ENCODE results near the gene PRR13. TPM values are rescaled to one million over a fixed set of nuclear protein-coding genes. Genes with fewer than 3 reads are reported as not detected.
"Not testable (repeated sequence)": the region's sequence is repeated elsewhere in the genome, so short reads cannot be mapped to it uniquely, and the experiment has no call there.

Gene PRR13
- polyA plus RNA-seq, 2 donors = 73.8 to 119 TPM

DNA sequence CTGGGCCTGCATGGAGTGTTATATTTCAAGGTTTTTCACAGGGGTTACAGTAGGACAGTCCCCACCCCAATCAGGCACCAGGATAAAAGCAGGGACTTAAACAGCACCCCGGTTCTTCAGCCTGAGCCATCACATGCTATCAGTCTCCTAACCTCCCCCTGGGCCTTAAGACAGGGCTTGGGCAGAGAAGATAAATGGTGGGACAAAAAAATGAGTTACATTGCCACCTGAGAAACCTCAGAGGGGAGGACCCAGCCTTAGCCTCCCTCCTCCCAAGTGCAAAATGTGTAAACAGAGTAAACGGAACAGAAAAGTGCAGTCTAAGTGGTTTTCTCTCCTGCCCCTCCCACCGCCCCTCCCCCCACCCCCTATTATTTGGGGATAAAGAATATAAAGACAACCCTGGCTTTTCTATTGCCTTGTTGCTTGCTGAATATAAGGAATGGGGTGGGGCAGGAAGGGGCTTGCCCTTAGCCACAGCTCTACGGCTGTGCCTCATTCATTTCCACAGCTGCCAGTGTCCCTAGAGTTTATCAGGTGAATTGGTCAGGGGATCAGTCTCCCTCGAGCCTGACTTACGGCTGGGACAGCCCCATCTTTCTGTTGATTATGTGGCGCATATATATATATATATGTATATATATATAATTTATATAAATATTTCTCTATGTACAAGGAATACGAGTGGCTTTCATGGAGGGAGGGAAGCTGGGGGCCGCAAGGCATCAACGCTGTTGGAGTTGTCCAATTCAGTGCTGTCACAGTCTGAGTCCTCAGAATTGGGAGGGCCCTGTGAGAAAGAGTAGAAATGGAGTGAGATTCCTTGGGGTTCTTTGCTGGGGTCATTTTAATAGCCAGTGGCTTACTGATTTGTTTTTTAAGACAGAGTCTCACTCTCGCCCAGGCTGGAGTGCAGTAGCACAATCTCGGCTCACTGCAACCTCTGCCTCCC is 39.2 kb downstream of the PRR13 start:
- Histone ChIP-seq H3K4me3 (ENCODE audit: low read depth in 1 of 2, low read length in 2 of 2) (no peak overlapping the region), H3K9me3 (ENCODE audit: control insufficient read depth in 2 of 2, insufficient read depth in 1 of 2, low read depth in 1 of 2, low read length in 1 of 2) (no peaks in the 10 kb centered on the region), H3K36me3 (ENCODE audit: control insufficient read depth in 2 of 2, insufficient read depth in 2 of 2, low read length in 1 of 2) (peaks cover 5 to 19% of the 10 kb centered on the region in 2 donors), H3K27ac (ENCODE audit: low read depth in 2 of 2, low read length in 1 of 2) (peak overlapping the region; percentile 26 to 43), H3K4me1 (ENCODE audit: control insufficient read depth in 2 of 2, insufficient read depth in 2 of 2, low read length in 1 of 2) (peaks cover 7 to 13% of the 10 kb centered on the region in 2 donors), H3K27me3 (ENCODE audit: control insufficient read depth in 1 of 2, insufficient read depth in 2 of 2, low read length in 2 of 2) (no peaks in the 10 kb centered on the region)
- WGBS, 2 donors = 65 to 72% methylated on average over 12 of the region's 12 CpGs

DNA sequence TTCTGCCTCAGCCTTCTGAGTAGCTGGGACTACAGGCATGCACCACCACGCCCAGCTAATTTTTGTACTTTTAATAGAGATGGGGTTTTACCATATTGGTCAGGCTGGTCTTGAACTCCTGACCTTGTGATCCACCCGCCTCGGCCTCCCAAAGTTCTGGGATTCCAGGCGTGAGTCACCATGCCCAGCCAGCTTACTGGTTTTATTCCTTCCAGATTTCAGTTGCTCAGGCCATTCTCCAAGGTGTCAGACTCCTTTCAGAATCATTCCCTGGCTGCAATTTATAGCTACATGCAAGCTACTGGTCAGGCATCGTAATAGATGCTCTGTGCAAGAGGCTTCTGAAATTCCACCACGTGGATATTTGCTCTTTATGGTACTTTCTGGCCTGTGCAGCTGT is 39.9 kb downstream of the PRR13 start:
- H3K27ac ChIP-seq (ENCODE audit: low read depth in 2 of 2, low read length in 1 of 2) = not testable (repeated sequence)
- 49 to 61% methylated on average over 6 of the region's 6 CpGs for WGBS, 2 donors
- H3K4me1 ChIP-seq (ENCODE audit: control insufficient read depth in 2 of 2, insufficient read depth in 2 of 2, low read length in 1 of 2) = peaks cover 7 to 14% of the 10 kb centered on the region in 2 donors

DNA sequence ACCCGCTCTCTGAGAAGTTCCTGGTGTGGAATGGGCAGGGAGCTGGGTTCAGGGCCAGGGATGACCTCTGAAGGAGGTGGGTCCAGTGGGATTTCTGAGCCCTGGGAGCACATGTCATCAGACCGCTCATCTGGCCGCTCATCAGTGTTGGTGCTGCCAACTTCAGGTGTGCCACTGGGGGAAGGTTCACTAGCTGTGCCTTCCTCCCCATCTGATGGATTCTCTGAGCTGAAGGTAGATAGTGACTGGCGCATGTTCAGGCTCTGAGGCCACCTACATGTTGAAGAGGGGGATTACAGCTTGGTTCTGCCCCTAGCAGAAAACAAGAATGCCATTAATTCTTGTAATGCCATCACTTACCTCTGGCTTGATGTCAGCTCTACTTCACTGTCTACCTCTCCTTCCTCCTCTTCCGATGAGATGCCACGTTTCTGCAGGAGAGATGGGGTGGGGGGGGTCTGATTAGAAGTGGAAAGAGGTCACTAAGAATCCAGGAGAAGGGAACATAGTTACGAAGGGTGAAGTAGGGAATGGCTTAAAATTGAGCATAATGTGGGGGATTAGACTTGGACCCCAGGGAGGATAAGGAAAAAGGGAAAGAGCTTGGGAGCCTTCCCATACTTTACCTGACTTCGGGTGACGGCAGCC is 40.5 kb downstream of the PRR13 start:
- Histone ChIP-seq H3K4me1 (ENCODE audit: control insufficient read depth in 2 of 2, insufficient read depth in 2 of 2, low read length in 1 of 2) (peaks cover 7 to 14% of the 10 kb centered on the region in 2 donors), H3K27ac (ENCODE audit: low read depth in 2 of 2, low read length in 1 of 2) (peak overlapping the region in 1 of 2 donors; percentile 73), H3K36me3 (ENCODE audit: control insufficient read depth in 2 of 2, insufficient read depth in 2 of 2, low read length in 1 of 2) (peaks cover 8 to 23% of the 10 kb centered on the region in 2 donors), H3K9me3 (ENCODE audit: control insufficient read depth in 2 of 2, insufficient read depth in 1 of 2, low read depth in 1 of 2, low read length in 1 of 2) (no peaks in the 10 kb centered on the region), H3K4me3 (ENCODE audit: low read depth in 1 of 2, low read length in 2 of 2) (no peak overlapping the region), H3K27me3 (ENCODE audit: control insufficient read depth in 1 of 2, insufficient read depth in 2 of 2, low read length in 2 of 2) (no peaks in the 10 kb centered on the region)
- 68 to 77% methylated on average over 9 of the region's 9 CpGs for WGBS, 2 donors

More for the DNA sequence above, 39.9 kb downstream of the PRR13 start:
- peaks cover 8 to 23% of the 10 kb centered on the region in 2 donors for H3K36me3 ChIP-seq (ENCODE audit: control insufficient read depth in 2 of 2, insufficient read depth in 2 of 2, low read length in 1 of 2)
- not testable (repeated sequence) for H3K4me3 ChIP-seq (ENCODE audit: low read depth in 1 of 2, low read length in 2 of 2); H3K27me3 ChIP-seq (ENCODE audit: control insufficient read depth in 1 of 2, insufficient read depth in 2 of 2, low read length in 2 of 2); H3K9me3 ChIP-seq (ENCODE audit: control insufficient read depth in 2 of 2, insufficient read depth in 1 of 2, low read depth in 1 of 2, low read length in 1 of 2)

DNA sequence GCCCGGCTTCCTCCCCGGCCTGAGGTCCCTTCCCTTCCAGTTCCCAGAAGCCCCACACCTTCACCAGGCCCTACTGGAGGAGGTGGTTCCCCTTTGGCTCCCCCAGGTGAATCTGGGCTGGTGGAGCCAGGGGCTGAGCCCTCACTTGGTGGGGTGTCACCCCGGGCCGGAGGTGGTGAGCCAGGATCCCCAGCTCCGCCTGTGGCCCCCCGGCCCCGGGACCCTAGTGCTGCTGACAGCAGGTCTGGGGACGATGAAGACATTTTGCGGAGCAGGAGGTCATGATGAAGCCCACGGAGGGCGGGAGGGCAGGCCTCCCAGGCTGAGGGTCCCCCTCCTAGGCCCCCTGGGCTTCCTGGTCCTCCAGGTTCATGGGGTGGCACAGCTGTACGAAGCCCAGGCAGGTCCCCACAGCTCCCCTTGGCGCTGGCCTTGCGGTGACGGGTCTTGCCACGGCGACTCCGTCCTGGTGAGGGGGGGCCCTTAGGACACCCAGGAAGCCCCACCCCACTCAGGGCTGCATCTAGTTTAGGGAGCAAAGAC is 41.2 kb downstream of the PRR13 start:
- 59 to 75% methylated on average over 18 of the region's 18 CpGs for WGBS, 2 donors
- peaks cover 7 to 14% of the 10 kb centered on the region in 2 donors for H3K4me1 ChIP-seq (ENCODE audit: control insufficient read depth in 2 of 2, insufficient read depth in 2 of 2, low read length in 1 of 2)
- no peaks in the 10 kb centered on the region for H3K9me3 ChIP-seq (ENCODE audit: control insufficient read depth in 2 of 2, insufficient read depth in 1 of 2, low read depth in 1 of 2, low read length in 1 of 2)
- H3K27ac ChIP-seq (ENCODE audit: low read depth in 2 of 2, low read length in 1 of 2) = peak overlapping the region; percentile 54 to 73
- no peak overlapping the region for H3K4me3 ChIP-seq (ENCODE audit: low read depth in 1 of 2, low read length in 2 of 2)
- H3K27me3 ChIP-seq (ENCODE audit: control insufficient read depth in 1 of 2, insufficient read depth in 2 of 2, low read length in 2 of 2) = no peaks in the 10 kb centered on the region
- H3K36me3 ChIP-seq (ENCODE audit: control insufficient read depth in 2 of 2, insufficient read depth in 2 of 2, low read length in 1 of 2) = peaks cover 8 to 23% of the 10 kb centered on the region in 2 donors

DNA sequence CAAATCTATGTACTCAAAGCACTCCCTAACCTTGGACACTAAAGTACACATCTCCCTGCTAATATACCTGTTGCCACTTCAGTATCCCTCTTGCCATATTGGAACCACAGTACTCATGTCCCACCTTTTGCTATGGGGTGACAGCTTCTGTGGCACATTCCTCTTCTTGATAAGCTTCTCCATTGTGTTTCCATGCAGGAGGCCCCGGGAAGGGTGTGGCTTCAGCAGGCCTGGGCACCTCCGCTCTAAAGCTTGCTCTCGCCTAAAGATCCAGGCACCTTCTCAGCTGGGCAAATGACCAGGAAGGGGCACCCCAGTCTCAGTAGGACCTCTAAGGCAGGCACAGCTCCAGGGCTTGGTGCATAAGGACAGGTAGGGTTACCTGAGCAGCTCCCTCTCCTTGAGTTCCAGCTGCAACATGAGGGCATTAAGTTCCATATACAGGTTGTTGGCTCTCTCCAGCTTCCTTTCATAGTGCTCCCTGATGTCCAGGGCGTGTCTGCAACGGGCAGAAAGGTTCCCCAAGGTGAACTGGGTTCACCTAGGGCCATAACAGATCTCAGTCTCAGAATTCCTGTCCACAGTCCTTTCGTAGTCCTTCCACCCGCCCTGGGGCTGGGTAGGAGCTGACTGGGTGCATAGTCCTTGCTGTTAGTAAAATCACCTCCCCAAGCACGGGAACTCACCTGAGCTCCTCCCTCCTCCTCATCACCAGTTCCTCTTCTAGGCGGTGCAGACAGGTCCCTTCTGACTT is 41.9 kb downstream of the PRR13 start:
- WGBS, 2 donors = 54 to 58% methylated on average over 9 of the region's 9 CpGs
- Histone ChIP-seq H3K4me3 (ENCODE audit: low read depth in 1 of 2, low read length in 2 of 2) (no peak overlapping the region), H3K9me3 (ENCODE audit: control insufficient read depth in 2 of 2, insufficient read depth in 1 of 2, low read depth in 1 of 2, low read length in 1 of 2) (no peaks in the 10 kb centered on the region), H3K36me3 (ENCODE audit: control insufficient read depth in 2 of 2, insufficient read depth in 2 of 2, low read length in 1 of 2) (peaks cover 8 to 23% of the 10 kb centered on the region in 2 donors), H3K27ac (ENCODE audit: low read depth in 2 of 2, low read length in 1 of 2) (peak overlapping the region; percentile 27 to 54), H3K4me1 (ENCODE audit: control insufficient read depth in 2 of 2, insufficient read depth in 2 of 2, low read length in 1 of 2) (peaks cover 7 to 14% of the 10 kb centered on the region in 2 donors), H3K27me3 (ENCODE audit: control insufficient read depth in 1 of 2, insufficient read depth in 2 of 2, low read length in 2 of 2) (no peaks in the 10 kb centered on the region)

DNA sequence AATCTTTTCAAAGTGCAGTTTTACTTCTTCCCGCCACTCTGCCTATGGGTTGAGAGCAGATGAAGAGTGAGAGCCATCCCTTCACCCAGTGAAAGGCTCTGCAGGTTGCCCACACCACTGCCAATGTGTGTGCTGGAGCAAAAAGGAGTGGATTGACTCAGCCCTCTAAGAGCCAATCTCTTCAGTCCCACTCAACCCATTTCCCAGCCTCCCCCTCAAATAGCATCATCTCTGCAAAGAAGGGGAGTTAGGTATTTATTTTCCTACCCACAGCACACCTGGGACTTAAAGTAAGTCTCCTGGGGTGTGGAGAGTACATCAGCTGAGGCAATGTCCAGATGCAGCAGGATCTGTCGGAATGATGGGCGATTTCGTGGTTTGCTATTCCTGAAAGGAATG is 42.4 kb downstream of the PRR13 start:
- Histone ChIP-seq H3K4me1 (ENCODE audit: control insufficient read depth in 2 of 2, insufficient read depth in 2 of 2, low read length in 1 of 2) (peaks cover 7 to 14% of the 10 kb centered on the region in 2 donors), H3K4me3 (ENCODE audit: low read depth in 1 of 2, low read length in 2 of 2) (no peak overlapping the region), H3K27ac (ENCODE audit: low read depth in 2 of 2, low read length in 1 of 2) (no peak overlapping the region), H3K36me3 (ENCODE audit: control insufficient read depth in 2 of 2, insufficient read depth in 2 of 2, low read length in 1 of 2) (peaks cover 8 to 21% of the 10 kb centered on the region in 2 donors), H3K9me3 (ENCODE audit: control insufficient read depth in 2 of 2, insufficient read depth in 1 of 2, low read depth in 1 of 2, low read length in 1 of 2) (no peaks in the 10 kb centered on the region), H3K27me3 (ENCODE audit: control insufficient read depth in 1 of 2, insufficient read depth in 2 of 2, low read length in 2 of 2) (no peaks in the 10 kb centered on the region)
- WGBS, 2 donors = 84 to 92% methylated on average over 4 of the region's 4 CpGs

DNA sequence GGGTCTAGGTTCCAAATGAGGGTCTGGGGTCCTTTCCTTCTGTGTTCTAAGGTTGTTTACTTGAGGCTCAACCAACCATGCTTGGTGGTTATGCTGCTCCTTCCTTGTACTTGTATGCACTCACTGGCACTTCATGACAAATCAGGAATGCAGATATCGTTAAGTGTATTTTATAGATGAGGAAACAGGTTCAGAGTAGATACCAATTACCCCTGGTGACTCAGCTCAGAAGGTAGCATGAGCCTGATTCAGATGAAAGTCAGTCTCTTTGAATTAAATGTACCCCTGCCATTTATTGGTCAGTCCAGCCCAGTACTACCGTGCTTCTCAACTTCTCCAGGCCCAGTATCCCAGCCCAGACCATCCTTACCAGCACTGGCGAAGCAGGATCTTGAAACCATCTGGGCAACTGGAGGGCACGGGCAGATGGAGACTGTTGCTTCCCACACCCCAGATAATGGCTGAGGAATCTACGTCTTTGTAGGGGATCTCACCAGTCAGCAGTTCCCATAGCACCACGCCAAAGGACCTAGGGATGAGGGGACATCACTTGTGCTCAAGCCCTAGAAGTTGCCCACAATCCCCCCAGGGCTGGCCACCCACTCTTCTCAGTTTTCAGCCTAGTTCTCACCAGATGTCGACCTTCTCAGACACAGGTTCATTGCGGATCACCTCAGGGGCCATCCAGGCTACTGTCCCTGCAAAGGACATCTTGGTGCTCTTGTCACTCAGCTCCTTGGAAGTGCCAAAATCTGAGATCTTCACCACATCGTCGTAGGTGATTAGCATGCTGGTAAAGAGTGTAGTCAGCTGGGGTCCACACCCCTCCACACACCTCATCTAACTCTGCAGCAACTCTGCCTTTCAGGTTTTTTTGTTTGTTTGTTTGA is 43.4 kb downstream of the PRR13 start:
- Histone ChIP-seq H3K4me3 (ENCODE audit: low read depth in 1 of 2, low read length in 2 of 2) (no peak overlapping the region), H3K4me1 (ENCODE audit: control insufficient read depth in 2 of 2, insufficient read depth in 2 of 2, low read length in 1 of 2) (peaks cover 7 to 14% of the 10 kb centered on the region in 2 donors), H3K9me3 (ENCODE audit: control insufficient read depth in 2 of 2, insufficient read depth in 1 of 2, low read depth in 1 of 2, low read length in 1 of 2) (no peaks in the 10 kb centered on the region), H3K36me3 (ENCODE audit: control insufficient read depth in 2 of 2, insufficient read depth in 2 of 2, low read length in 1 of 2) (peaks cover 6 to 17% of the 10 kb centered on the region in 2 donors), H3K27me3 (ENCODE audit: control insufficient read depth in 1 of 2, insufficient read depth in 2 of 2, low read length in 2 of 2) (no peaks in the 10 kb centered on the region), H3K27ac (ENCODE audit: low read depth in 2 of 2, low read length in 1 of 2) (no peak overlapping the region)
- 85 to 89% methylated on average over 10 of the region's 10 CpGs for WGBS, 2 donors

DNA sequence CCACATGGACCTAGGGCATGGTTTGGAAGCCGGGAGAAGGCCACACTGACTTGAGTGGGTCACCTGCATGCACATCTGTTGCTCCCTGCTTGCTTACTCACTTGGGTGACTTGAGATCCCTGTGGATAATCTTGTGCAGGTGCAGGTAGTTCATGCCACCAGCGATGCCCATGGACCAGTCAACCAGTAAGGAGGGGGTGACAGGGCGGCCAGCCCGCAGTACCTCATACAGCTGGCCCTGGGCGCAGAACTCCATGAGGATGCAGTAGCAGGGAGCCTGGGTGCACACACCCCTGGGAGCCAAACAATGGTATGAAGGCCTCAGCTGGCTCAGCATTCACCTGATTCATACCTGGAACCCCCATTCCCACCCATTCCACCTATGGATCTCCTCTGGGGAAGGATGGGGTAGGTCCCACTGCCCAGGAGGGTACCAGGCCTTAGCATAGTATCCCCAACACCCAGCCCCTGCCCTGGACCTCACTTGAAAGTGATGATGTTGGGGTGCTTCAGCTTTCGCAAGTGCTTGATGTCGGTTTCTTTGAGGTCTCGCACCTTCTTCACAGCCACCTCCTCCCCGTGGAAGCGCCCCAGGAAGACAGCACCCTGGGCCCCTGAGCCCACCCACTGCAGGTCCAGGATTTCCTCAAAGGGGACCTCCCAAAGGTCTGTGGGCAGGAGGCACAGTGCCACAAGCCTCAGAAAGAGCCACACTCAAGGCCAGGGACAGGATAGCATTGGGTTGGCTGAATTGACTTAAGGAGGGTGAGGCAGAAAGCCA is 44.6 kb downstream of the PRR13 start:
- Histone ChIP-seq H3K9me3 (ENCODE audit: control insufficient read depth in 2 of 2, insufficient read depth in 1 of 2, low read depth in 1 of 2, low read length in 1 of 2) (no peaks in the 10 kb centered on the region), H3K4me3 (ENCODE audit: low read depth in 1 of 2, low read length in 2 of 2) (no peak overlapping the region), H3K27me3 (ENCODE audit: control insufficient read depth in 1 of 2, insufficient read depth in 2 of 2, low read length in 2 of 2) (no peaks in the 10 kb centered on the region), H3K27ac (ENCODE audit: low read depth in 2 of 2, low read length in 1 of 2) (no peak overlapping the region), H3K36me3 (ENCODE audit: control insufficient read depth in 2 of 2, insufficient read depth in 2 of 2, low read length in 1 of 2) (peaks cover 6 to 16% of the 10 kb centered on the region in 2 donors), H3K4me1 (ENCODE audit: control insufficient read depth in 2 of 2, insufficient read depth in 2 of 2, low read length in 1 of 2) (peaks cover 5 to 14% of the 10 kb centered on the region in 2 donors)
- 94 to 95% methylated on average over 10 of the region's 10 CpGs for WGBS, 2 donors
